Subcutaneous adipose tissue (tissue), 4 donors: ENCODE results near the gene RNF213. TPM values are rescaled to one million over a fixed set of nuclear protein-coding genes. Genes with fewer than 3 reads are reported as not detected.

Experiments used
- CTCF ChIP-seq: fragments of 450-650 bp; IDR thresholded peaks from one replicate; pipeline ENCODE4 v1.5.1; 2016; ENCODE audit warnings: low read depth, mild to moderate bottlenecking, control low read depth, antibody characterized with exemption, moderate library complexity
- total RNA-seq, 4 donors: library from RNA; depleted of rRNA; stranded (reverse); fragments of >200 nt; gene quantifications; one replicate each; pipeline ENCODE4 v1.1.0, GENCODE V29; 2016

Gene RNF213
- total RNA-seq, 4 donors from 2014 or later: 114 to 167 (median 144) TPM

- TF ChIP-seq CTCF: no peak
Observed at GRCh38 chr17:80297996-80298560, 37.4 kb downstream of the RNF213 start.

- TF ChIP-seq CTCF: no peak
Observed at GRCh38 chr17:80303824-80304223, 43.2 kb downstream of the RNF213 start.

GRCh38 chr17:80307994-80308691, 47.5 kb downstream of the RNF213 start:
- TF ChIP-seq CTCF: no peak

GRCh38 chr17:80308692-80309517, 48.3 kb downstream of the RNF213 start:
- TF ChIP-seq CTCF: no peak

GRCh38 chr17:80311216-80311827, 50.7 kb downstream of the RNF213 start:
- no peak for TF ChIP-seq CTCF

- no peak for TF ChIP-seq CTCF
Observed at GRCh38 chr17:80312621-80313135, 52.0 kb downstream of the RNF213 start.
